Activated naive CD8-positive, alpha-beta T cell treated with anti-CD3 and anti-CD28 coated beads, Interleukin-2, amount 10 ng/mL, durations not matched to agents 7 days and 5 days (primary cell): ENCODE data around the gene ADAM12. TPM values are rescaled to one million over a fixed set of nuclear protein-coding genes. Genes with fewer than 3 reads are reported as not detected.

Experiments used
- ATAC-seq: fragments of 150-1000 bp; cut with Tn5 transposase; one replicate; pipeline ENCODE4 v1.10.0; 2021; ENCODE audit warnings: low read depth, moderate library complexity
- POLR2A ChIA-PET: fragments of 350-600 bp; sonication (Branson Sonifier 250); formaldehyde crosslinking; loops from one replicate; lab custom pipeline; 2021; ENCODE audit warnings: antibody characterized with exemption; lab: Charles Lee
- DNase-seq: peaks from one replicate; pipeline ENCODE4 v3.0.0; 2021
- H3K27ac Mint-ChIP-seq: one replicate; pipeline ENCODE4 v1.8.0; 2022; ENCODE audit warnings: mild to moderate bottlenecking, mixed read lengths
- H3K27me3 Mint-ChIP-seq: one replicate; pipeline ENCODE4 v1.8.0; 2022; ENCODE audit warnings: mild to moderate bottlenecking, moderate library complexity, mixed read lengths
- H3K36me3 Mint-ChIP-seq: one replicate; pipeline ENCODE4 v1.8.0; 2021; ENCODE audit warnings: mild to moderate bottlenecking, mixed read lengths
- H3K4me1 Mint-ChIP-seq: one replicate; pipeline ENCODE4 v1.8.0; 2021; ENCODE audit warnings: mixed read lengths
- H3K4me3 Mint-ChIP-seq: one replicate; pipeline ENCODE4 v1.8.0; 2022; ENCODE audit warnings: mild to moderate bottlenecking, moderate library complexity, mixed read lengths
- H3K9me3 Mint-ChIP-seq: one replicate; pipeline ENCODE4 v1.8.0; 2021; ENCODE audit warnings: mixed read lengths
- total RNA-seq, 2 experiments: library from RNA; stranded (reverse); gene quantifications; one replicate each; pipeline ENCODE4 v1.2.3, GENCODE V29; 2021

ADAM12 gene
- total RNA-seq, 2 experiments from 2014 or later = 0.17 to 0.39 TPM

DNA sequence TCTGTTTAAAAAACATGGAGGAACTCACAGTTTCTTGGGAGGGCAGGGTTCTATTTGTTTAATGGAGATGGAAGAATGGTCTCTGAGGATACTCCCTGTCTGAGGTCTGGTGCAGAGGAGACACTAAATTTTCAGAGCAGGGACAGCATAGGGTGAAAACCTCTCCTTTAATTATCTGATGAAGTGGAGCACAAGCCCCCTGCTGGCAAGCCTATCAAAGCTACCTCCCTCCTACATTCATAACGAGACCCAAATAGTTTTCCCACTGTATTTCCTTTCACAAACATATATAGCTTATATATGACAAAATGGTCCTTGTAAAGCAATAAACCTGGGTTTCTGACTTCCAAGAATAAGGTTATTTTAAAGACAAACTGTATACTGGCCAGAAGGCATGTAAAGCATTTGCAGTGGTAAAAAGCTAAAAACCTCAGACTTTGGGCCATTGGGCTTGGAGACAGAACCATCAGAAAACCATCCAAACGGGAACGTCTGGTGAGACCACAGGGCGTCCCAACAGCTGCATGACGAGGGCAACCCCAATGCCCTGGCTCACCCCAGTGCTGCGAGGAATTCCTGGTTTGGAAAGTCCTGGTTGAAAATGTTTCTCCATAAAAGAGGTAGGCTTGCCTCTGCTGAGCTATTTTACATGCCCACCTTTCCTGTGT, 290.6 kb downstream of the ADAM12 start:
- Mint-ChIP-seq H3K36me3 (no peaks in the 10 kb centered on the region), H3K4me3 (no peak overlapping the region), H3K27ac (no peak overlapping the region), H3K9me3 (no peaks in the 10 kb centered on the region), H3K27me3 (peaks cover 2% of the 10 kb centered on the region), H3K4me1 (no peaks in the 10 kb centered on the region)
- POLR2A ChIA-PET = no interaction called here
- DNase-seq = no peak
- ATAC-seq = no peak

- H3K27me3 Mint-ChIP-seq = no peaks in the 10 kb centered on the region
- H3K4me1 Mint-ChIP-seq = no peaks in the 10 kb centered on the region
- no peak overlapping the region for H3K27ac Mint-ChIP-seq
- H3K9me3 Mint-ChIP-seq = no peaks in the 10 kb centered on the region
- POLR2A ChIA-PET = no interaction called here
- DNase-seq (no peak), ATAC-seq (no peak)
- H3K36me3 Mint-ChIP-seq = no peaks in the 10 kb centered on the region
- no peak overlapping the region for H3K4me3 Mint-ChIP-seq
Measured at GRCh38 chr10:126094537-126094936, 293.7 kb downstream of the ADAM12 start.

DNA sequence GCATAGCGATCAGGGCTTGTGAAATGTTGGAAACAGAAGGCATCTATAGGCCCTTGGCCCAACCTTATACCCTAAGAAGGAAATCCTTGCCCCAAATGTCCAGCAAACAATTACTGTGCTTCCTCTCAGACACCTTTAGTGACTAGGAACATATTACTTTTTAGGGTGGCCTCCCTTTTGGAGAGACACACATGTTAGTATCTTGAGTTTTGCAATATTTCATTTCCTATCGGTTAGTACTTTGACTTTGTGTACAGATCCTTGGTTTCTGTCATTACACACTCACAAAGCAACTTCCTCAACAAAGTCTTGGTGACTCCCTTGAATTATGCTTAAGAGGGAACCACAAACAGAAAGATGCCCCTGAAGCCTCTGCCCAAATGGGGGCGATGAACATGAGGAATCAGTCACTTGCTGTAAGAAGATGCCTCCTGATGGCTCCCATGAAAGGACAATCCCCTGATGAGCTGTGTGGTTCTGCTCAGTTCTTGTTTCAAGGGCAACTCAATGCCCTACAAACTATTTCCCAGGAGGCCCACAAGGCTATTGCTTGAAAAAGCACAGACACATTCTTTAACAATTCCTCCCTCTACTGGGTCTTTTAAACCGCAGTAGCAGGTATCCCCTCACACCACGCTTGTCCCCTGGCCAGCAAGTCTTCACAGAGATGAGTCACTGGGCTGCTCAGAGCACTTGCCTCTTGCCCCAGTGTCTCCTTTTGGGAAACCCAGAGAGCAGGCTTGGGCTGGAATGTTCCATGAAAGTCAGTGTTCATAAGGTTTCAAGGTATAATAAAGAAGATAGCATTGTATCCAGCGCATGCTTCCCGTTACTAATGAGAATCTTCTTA, 295.7 kb downstream of the ADAM12 start:
- POLR2A ChIA-PET = no interaction called here
- no peak overlapping the region for H3K27ac Mint-ChIP-seq
- no peak for ATAC-seq
- no peak for DNase-seq
- H3K4me3 Mint-ChIP-seq = no peak overlapping the region
- no peaks in the 10 kb centered on the region for H3K4me1 Mint-ChIP-seq
- no peaks in the 10 kb centered on the region for H3K36me3 Mint-ChIP-seq
- H3K27me3 Mint-ChIP-seq = no peaks in the 10 kb centered on the region
- no peaks in the 10 kb centered on the region for H3K9me3 Mint-ChIP-seq

- Mint-ChIP-seq H3K36me3 (no peaks in the 10 kb centered on the region), H3K9me3 (no peaks in the 10 kb centered on the region), H3K4me3 (no peak overlapping the region), H3K27ac (no peak overlapping the region), H3K4me1 (no peaks in the 10 kb centered on the region), H3K27me3 (no peaks in the 10 kb centered on the region)
- ATAC-seq = no peak
- POLR2A ChIA-PET = no interaction called here
- no peak for DNase-seq
Measured at GRCh38 chr10:126090911-126091728, 297.2 kb downstream of the ADAM12 start.

DNA sequence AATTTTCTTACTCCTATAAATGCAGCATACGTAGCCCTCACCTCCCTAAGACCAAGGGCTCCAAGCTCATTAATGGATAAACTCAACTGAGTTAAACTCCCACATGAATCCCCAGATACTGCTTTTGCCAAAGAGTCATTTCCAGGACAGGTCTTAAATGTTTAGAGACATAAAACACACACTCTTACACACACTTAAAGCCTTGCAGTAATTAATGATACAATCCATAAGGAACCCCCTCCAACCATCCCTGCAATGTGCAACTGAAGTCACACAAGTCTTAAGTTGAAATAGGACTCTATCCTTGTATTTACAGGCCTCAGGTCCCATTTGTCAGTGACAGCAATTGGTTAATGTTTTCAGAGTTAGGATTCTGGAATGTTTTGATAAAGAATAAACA, 297.8 kb downstream of the ADAM12 start:
- no peaks in the 10 kb centered on the region for H3K27me3 Mint-ChIP-seq
- DNase-seq (no peak), ATAC-seq (no peak)
- no peaks in the 10 kb centered on the region for H3K4me1 Mint-ChIP-seq
- H3K4me3 Mint-ChIP-seq = no peak overlapping the region
- POLR2A ChIA-PET = no interaction called here
- H3K9me3 Mint-ChIP-seq = no peaks in the 10 kb centered on the region
- no peaks in the 10 kb centered on the region for H3K36me3 Mint-ChIP-seq
- no peak overlapping the region for H3K27ac Mint-ChIP-seq

GRCh38 chr10:126087796-126088505, 300.3 kb downstream of the ADAM12 start:
- Mint-ChIP-seq H3K36me3 (no peaks in the 10 kb centered on the region), H3K4me1 (no peaks in the 10 kb centered on the region), H3K27ac (no peak overlapping the region), H3K9me3 (no peaks in the 10 kb centered on the region), H3K4me3 (no peak overlapping the region), H3K27me3 (no peaks in the 10 kb centered on the region)
- POLR2A ChIA-PET = no interaction called here
- DNase-seq (no peak), ATAC-seq (no peak)

DNA sequence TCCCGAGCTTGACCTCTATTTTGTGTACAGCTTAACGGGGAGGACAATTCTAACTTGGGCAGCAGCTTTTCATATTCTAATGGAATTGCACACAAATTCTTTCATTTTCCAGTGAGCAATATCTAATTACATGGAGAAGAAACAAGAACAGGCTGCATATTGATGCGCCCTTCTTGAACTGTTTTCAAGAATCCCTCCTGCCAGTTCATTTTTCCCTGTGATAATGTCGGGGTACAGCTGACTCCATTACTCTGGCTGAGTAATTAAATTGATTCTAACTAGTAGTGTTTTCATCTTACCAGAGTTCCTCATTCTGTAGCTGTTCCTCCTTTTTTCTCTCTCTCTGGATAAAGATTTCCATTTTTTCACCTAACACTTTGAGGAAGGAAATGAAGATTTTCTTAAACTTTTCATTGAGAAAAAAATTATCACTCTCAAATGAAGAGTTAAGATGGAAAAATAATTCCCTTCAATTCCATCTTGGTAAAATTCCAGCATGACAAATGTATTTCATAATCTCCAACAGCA, 301.1 kb downstream of the ADAM12 start:
- Mint-ChIP-seq H3K4me1 (no peaks in the 10 kb centered on the region), H3K4me3 (no peak overlapping the region), H3K27me3 (no peaks in the 10 kb centered on the region), H3K27ac (no peak overlapping the region), H3K9me3 (no peaks in the 10 kb centered on the region), H3K36me3 (no peaks in the 10 kb centered on the region)
- DNase-seq (no peak), ATAC-seq (no peak)
- POLR2A ChIA-PET = no interaction called here

GRCh38 chr10:126085806-126086205, 302.5 kb downstream of the ADAM12 start:
- POLR2A ChIA-PET = no interaction called here
- DNase-seq = no peak
- no peaks in the 10 kb centered on the region for H3K27me3 Mint-ChIP-seq
- no peak for ATAC-seq
- no peaks in the 10 kb centered on the region for H3K9me3 Mint-ChIP-seq
- no peak overlapping the region for H3K4me3 Mint-ChIP-seq
- no peaks in the 10 kb centered on the region for H3K4me1 Mint-ChIP-seq
- no peaks in the 10 kb centered on the region for H3K36me3 Mint-ChIP-seq
- no peak overlapping the region for H3K27ac Mint-ChIP-seq

DNA sequence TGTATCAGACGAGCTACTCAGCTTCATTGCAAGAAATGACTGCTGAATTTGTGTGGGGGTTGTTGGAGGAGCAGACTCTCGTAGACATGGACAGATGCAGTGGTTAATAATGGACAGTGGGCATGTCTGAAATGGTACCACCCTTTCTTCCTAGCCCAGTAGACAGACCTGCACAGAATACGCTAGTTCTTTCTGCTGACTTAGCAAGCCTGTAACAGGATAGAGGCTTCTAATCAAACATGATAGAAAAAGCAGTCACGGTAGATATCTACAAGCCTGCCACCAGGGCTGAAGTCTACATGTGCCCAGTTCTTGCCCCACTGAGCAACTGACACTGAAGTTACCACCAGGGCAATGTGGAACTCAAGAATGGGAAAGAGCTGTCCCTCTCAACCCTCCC, 303.9 kb downstream of the ADAM12 start:
- H3K36me3 Mint-ChIP-seq = no peaks in the 10 kb centered on the region
- POLR2A ChIA-PET = no interaction called here
- H3K27ac Mint-ChIP-seq = no peak overlapping the region
- ATAC-seq = no peak
- DNase-seq = no peak
- H3K27me3 Mint-ChIP-seq = no peaks in the 10 kb centered on the region
- no peaks in the 10 kb centered on the region for H3K4me1 Mint-ChIP-seq
- no peak overlapping the region for H3K4me3 Mint-ChIP-seq
- no peaks in the 10 kb centered on the region for H3K9me3 Mint-ChIP-seq

GRCh38 chr10:126083009-126083408, 305.3 kb downstream of the ADAM12 start:
- Mint-ChIP-seq H3K36me3 (no peaks in the 10 kb centered on the region), H3K4me3 (no peak overlapping the region), H3K27ac (no peak overlapping the region), H3K27me3 (peaks cover 2% of the 10 kb centered on the region), H3K9me3 (no peaks in the 10 kb centered on the region), H3K4me1 (no peaks in the 10 kb centered on the region)
- POLR2A ChIA-PET = no interaction called here
- ATAC-seq (no peak), DNase-seq (no peak)

DNA sequence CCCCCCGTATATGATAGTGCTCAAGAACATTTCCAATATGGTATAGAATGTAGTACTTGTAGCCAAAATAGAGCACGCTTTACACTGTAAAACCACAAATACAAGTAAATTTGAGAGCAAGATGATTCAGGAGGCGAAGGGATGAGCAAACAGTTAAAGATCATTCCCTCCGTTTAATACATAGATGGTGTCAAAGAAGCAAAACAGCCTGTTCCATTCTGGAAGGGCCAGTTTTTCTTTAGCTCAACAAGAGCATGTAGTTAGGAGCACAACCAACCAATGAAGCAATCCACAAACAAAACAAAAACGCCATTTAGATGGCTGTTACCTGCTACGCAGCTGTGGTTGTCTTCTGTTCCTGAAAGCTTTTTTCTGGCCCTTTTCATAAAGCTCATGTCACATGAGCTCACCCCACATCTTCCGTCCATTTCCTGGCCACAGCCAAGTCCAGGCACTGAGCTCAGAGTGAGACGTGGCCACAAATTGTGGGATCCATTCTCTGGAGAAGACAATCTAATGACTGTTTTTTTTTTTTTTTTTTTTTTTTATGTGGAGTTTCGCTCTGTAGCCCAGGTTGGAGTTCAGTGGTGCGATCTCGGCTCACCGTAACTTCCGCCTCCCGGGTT, 306.3 kb downstream of the ADAM12 start:
- H3K27ac Mint-ChIP-seq = no peak overlapping the region
- no peaks in the 10 kb centered on the region for H3K4me1 Mint-ChIP-seq
- peaks cover 4% of the 10 kb centered on the region for H3K27me3 Mint-ChIP-seq
- POLR2A ChIA-PET = no interaction called here
- H3K9me3 Mint-ChIP-seq = no peaks in the 10 kb centered on the region
- no peak overlapping the region for H3K4me3 Mint-ChIP-seq
- no peaks in the 10 kb centered on the region for H3K36me3 Mint-ChIP-seq
- no peak for ATAC-seq
- DNase-seq = no peak

- POLR2A ChIA-PET = no interaction called here
- Mint-ChIP-seq H3K27ac (no peak overlapping the region), H3K9me3 (no peaks in the 10 kb centered on the region), H3K27me3 (peaks cover 4% of the 10 kb centered on the region), H3K4me1 (no peaks in the 10 kb centered on the region), H3K4me3 (no peak overlapping the region), H3K36me3 (no peaks in the 10 kb centered on the region)
- ATAC-seq (no peak), DNase-seq (no peak)
Measured at GRCh38 chr10:126080879-126081411, 307.3 kb downstream of the ADAM12 start.
